ENCODE data around the gene IFNA14. TPM values are rescaled to one million over a fixed set of nuclear protein-coding genes. Genes with fewer than 3 reads are reported as not detected.
"Not testable (repeated sequence)": the region's sequence is repeated elsewhere in the genome, so short reads cannot be mapped to it uniquely, and the experiment has no call there.

IFNA14 gene
- total RNA-seq, 1 experiment from 2014 or later = not detected

DNA sequence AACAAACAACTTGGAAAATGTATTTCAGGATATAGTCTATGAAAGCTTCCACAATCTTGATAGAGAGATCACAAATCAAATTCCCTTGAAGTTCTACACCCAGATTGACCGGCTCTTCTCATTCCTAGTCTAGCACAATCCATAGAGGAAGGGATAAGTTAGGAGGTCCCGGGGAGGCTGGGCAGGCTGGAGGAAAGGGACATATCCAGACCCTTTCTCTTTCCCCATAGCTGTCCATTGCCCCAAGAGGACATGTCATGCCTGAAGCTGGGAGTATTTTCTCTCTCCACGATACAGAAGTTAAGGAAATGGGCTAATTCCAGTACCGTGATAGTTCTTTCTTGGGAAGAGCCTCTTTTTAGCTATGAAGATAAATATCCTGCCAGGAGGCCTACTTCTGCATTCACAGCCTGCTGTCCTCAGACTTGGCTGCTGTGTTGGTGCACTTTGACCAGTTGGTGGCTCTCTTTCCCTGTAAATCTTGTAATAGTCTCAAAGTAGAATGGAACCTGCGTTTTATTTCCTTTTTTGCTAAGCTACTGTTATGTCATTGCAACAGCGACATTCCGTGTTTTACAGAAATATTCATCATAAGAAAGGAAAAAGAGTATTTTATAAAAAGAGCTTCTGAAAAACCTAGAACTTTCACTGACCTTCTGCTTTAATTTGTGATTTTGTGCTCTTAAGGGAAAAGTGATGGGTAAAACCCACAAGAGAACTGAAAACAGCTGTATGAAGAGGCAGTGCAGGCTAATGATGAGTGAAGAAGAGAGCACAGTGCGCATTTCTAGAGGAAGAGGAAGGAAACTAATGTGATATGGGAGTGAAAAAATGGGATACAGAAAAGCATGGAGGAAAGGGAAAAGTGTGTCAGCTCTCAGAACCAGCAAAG is 4.1 kb downstream of the IFNA14 start:
- H3K4me1 ChIP-seq; H3K36me3 ChIP-seq (ENCODE audit: control insufficient read depth, insufficient read depth, low read length); H3K4me3 ChIP-seq (ENCODE audit: low read depth, low read length); H3K9me3 ChIP-seq; H3K27me3 ChIP-seq (replicated peaks; ENCODE audit: control insufficient read depth, insufficient read depth, low read length); BruUV-seq (replicated peaks); H3K27ac Mint-ChIP-seq (ENCODE audit: unreplicated experiment); H3K4me3 Mint-ChIP-seq (ENCODE audit: unreplicated experiment); H3K4me1 Mint-ChIP-seq (ENCODE audit: low read depth, unreplicated experiment); H3K36me3 Mint-ChIP-seq (ENCODE audit: insufficient read depth, unreplicated experiment); POLR2A ChIA-PET; H3K9me3 Mint-ChIP-seq (ENCODE audit: unreplicated experiment): not testable (repeated sequence)
- intact Hi-C loops (cut with micrococcal nuclease; ENCODE audit: unreplicated experiment) = loop anchor here (5.0 kb wide), 1 partner anchor 552 kb away; no protein-coding TSS in a partner anchor
- H3K27me3 Mint-ChIP-seq (ENCODE audit: insufficient read depth, unreplicated experiment) = peaks cover 11% of the 10 kb centered on the region
- CTCF ChIA-PET = interaction anchor here (0.6 to 1.3 kb wide), 6 partner anchors 16 to 220 kb away, joined by 3 to 6 read pairs (median 4); no protein-coding TSS in a partner anchor
- DNase-seq = peak in 1 of 2 experiments; percentile 14
- TF ChIP-seq, protein P1, sequence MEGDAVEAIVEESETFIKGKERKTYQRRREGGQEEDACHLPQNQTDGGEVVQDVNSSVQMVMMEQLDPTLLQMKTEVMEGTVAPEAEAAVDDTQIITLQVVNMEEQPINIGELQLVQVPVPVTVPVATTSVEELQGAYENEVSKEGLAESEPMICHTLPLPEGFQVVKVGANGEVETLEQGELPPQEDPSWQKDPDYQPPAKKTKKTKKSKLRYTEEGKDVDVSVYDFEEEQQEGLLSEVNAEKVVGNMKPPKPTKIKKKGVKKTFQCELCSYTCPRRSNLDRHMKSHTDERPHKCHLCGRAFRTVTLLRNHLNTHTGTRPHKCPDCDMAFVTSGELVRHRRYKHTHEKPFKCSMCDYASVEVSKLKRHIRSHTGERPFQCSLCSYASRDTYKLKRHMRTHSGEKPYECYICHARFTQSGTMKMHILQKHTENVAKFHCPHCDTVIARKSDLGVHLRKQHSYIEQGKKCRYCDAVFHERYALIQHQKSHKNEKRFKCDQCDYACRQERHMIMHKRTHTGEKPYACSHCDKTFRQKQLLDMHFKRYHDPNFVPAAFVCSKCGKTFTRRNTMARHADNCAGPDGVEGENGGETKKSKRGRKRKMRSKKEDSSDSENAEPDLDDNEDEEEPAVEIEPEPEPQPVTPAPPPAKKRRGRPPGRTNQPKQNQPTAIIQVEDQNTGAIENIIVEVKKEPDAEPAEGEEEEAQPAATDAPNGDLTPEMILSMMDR (IDR thresholded peaks at IDR 0.05; ENCODE audit: insufficient read depth in 1 of 2, low read depth in 1 of 2, low read length in 1 of 2, severe bottlenecking in 1 of 2, unreplicated experiment in 1 of 2) = peak in 1 of 2 experiments; percentile 55

DNA sequence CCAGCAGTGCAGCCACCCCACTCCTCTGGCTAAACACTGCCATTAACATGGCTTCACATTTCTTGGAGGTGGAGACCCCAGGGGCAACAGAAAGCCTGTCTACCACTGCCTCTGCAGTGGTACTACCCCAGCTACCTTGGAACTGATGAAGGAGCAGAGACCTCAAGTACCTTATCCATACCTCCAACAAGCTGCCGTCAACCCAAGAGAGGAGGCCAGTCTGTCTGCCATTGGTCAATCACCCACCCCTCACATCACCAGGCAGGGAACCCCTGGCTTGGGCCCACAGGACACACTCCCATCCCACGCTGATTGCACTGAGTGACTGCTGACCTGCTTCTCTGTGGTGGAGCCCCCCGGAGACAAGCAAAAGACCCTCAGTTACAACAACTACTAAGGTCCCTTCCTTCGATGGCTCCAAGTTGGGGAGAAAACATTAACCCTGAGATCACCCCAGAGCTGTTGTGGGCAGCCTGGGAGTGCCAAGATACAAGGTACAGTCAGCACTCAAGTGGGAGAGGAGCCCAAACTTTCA is 5.6 kb downstream of the IFNA14 start:
- Mint-ChIP-seq H3K4me1 (ENCODE audit: low read depth, unreplicated experiment) (no peaks in the 10 kb centered on the region), H3K27ac (ENCODE audit: unreplicated experiment) (no peak overlapping the region), H3K36me3 (ENCODE audit: insufficient read depth, unreplicated experiment) (no peaks in the 10 kb centered on the region), H3K4me3 (ENCODE audit: unreplicated experiment) (no peak overlapping the region), H3K9me3 (ENCODE audit: unreplicated experiment) (no peaks in the 10 kb centered on the region), H3K27me3 (ENCODE audit: insufficient read depth, unreplicated experiment) (peaks cover 11% of the 10 kb centered on the region)
- intact Hi-C loops (cut with micrococcal nuclease; ENCODE audit: unreplicated experiment) = no loop called here
- CTCF ChIA-PET = no interaction called here
- BruUV-seq (replicated peaks) = no TSS peak
- DNase-seq = no peak
- POLR2A ChIA-PET = no interaction called here
- Histone ChIP-seq H3K9me3 (no peaks in the 10 kb centered on the region), H3K36me3 (ENCODE audit: control insufficient read depth, insufficient read depth, low read length) (no peaks in the 10 kb centered on the region), H3K27me3 (replicated peaks; ENCODE audit: control insufficient read depth, insufficient read depth, low read length) (no peaks in the 10 kb centered on the region), H3K4me3 (ENCODE audit: low read depth, low read length) (no peak overlapping the region), H3K4me1 (no peaks in the 10 kb centered on the region)
- TF ChIP-seq, protein P1 (IDR thresholded peaks at IDR 0.05; ENCODE audit: insufficient read depth in 1 of 2, low read depth in 1 of 2, low read length in 1 of 2, severe bottlenecking in 1 of 2, unreplicated experiment in 1 of 2) = no peak

DNA sequence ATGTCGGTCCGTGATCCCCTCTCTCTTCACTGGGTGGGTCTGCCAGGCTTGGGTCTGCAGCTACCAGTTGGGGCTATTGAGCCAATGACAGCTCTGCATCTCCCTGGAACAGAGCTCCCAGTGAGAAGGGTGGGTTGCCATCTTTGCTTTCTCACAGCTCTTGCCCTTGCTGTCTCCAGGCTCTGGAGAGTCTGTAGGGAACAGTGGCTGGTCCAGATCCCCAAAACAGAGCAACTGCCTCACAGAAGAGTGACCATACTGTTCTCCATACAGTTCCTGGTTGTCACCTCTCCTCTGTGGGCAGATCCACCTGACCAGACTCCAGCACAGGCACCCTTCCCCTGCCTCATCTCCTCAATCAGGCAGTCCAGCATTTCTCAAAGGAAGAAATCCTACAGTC is 6.5 kb downstream of the IFNA14 start:
- Mint-ChIP-seq H3K9me3 (ENCODE audit: unreplicated experiment) (no peaks in the 10 kb centered on the region), H3K27me3 (ENCODE audit: insufficient read depth, unreplicated experiment) (peaks cover 7% of the 10 kb centered on the region), H3K4me1 (ENCODE audit: low read depth, unreplicated experiment) (no peaks in the 10 kb centered on the region), H3K27ac (ENCODE audit: unreplicated experiment) (no peak overlapping the region), H3K36me3 (ENCODE audit: insufficient read depth, unreplicated experiment) (no peaks in the 10 kb centered on the region), H3K4me3 (ENCODE audit: unreplicated experiment) (no peak overlapping the region)
- CTCF ChIA-PET = no interaction called here
- TF ChIP-seq, protein P1 (IDR thresholded peaks at IDR 0.05; ENCODE audit: insufficient read depth in 1 of 2, low read depth in 1 of 2, low read length in 1 of 2, severe bottlenecking in 1 of 2, unreplicated experiment in 1 of 2) = no peak
- intact Hi-C loops (cut with micrococcal nuclease; ENCODE audit: unreplicated experiment) = no loop called here
- Histone ChIP-seq H3K36me3 (ENCODE audit: control insufficient read depth, insufficient read depth, low read length) (no peaks in the 10 kb centered on the region), H3K9me3 (no peaks in the 10 kb centered on the region), H3K4me1 (no peaks in the 10 kb centered on the region), H3K27me3 (replicated peaks; ENCODE audit: control insufficient read depth, insufficient read depth, low read length) (no peaks in the 10 kb centered on the region), H3K4me3 (ENCODE audit: low read depth, low read length) (no peak overlapping the region)
- BruUV-seq (replicated peaks) = no TSS peak
- no peak for DNase-seq
- POLR2A ChIA-PET = no interaction called here
